Endodermal cell (in vitro differentiated cells): ENCODE results near the gene PRKCZ. TPM values are rescaled to one million over a fixed set of nuclear protein-coding genes. Genes with fewer than 3 reads are reported as not detected.

ENCODE experiments used
- DNase-seq: peaks from one replicate; pipeline ENCODE4 v3.0.0-alpha.2; 2017
- H3K27ac ChIP-seq: 2 replicates; pipeline ENCODE4 v1.5.1; 2013; ENCODE audit warnings: mild to moderate bottlenecking, low read depth, low read length, moderate library complexity
- H3K27me3 ChIP-seq: 2 replicates; pipeline ENCODE4 v1.6.1; 2013; ENCODE audit warnings: mild to moderate bottlenecking, low read length, moderate library complexity; ENCODE audit not compliant: insufficient read depth, control insufficient read depth, poor library complexity, severe bottlenecking
- H3K36me3 ChIP-seq: 2 replicates; pipeline ENCODE4 v1.7.0; 2013; ENCODE audit warnings: mild to moderate bottlenecking, low read length, moderate library complexity; ENCODE audit not compliant: control insufficient read depth, insufficient read depth
- H3K4me1 ChIP-seq: one replicate; pipeline ENCODE4 v1.7.0; 2013; ENCODE audit warnings: low read length; ENCODE audit not compliant: control insufficient read depth, insufficient read depth
- H3K4me3 ChIP-seq: 2 replicates; pipeline ENCODE4 v1.5.1; 2013; ENCODE audit warnings: mild to moderate bottlenecking, low read length, moderate library complexity
- H3K9ac ChIP-seq: 2 replicates; pipeline ENCODE4 v1.6.1; 2013; ENCODE audit warnings: mild to moderate bottlenecking, low read length, moderate library complexity; ENCODE audit not compliant: poor library complexity, severe bottlenecking; ENCODE audit errors: extremely low read depth
- H3K9me3 ChIP-seq: 2 replicates; pipeline ENCODE4 v1.6.1; 2013; ENCODE audit warnings: mild to moderate bottlenecking, low read length, moderate library complexity; ENCODE audit not compliant: control insufficient read depth
- H3K27ac Mint-ChIP-seq: 2 replicates; pipeline ENCODE4 v1.8.0; 2020; ENCODE audit warnings: mixed read lengths
- H3K27me3 Mint-ChIP-seq: 2 replicates; pipeline ENCODE4 v1.8.0; 2021; ENCODE audit warnings: mild to moderate bottlenecking, mixed read lengths; ENCODE audit not compliant: insufficient read depth
- H3K36me3 Mint-ChIP-seq: 2 replicates; pipeline ENCODE4 v1.8.0; 2020; ENCODE audit warnings: low read depth, mixed read lengths
- H3K4me1 Mint-ChIP-seq: 2 replicates; pipeline ENCODE4 v1.8.0; 2020; ENCODE audit warnings: mixed read lengths
- H3K4me3 Mint-ChIP-seq: 2 replicates; pipeline ENCODE4 v1.8.0; 2020; ENCODE audit warnings: mild to moderate bottlenecking, moderate library complexity, mixed read lengths
- H3K9me3 Mint-ChIP-seq: 2 replicates; pipeline ENCODE4 v1.8.0; 2020; ENCODE audit warnings: mild to moderate bottlenecking, mixed read lengths
- CTCF ChIP-seq: fragments of 200-600 bp; sonication (generic); conservative IDR thresholded peaks from 2 replicates; pipeline ENCODE4 v1.5.0; 2021; ENCODE audit warnings: antibody characterized with exemption, mild to moderate bottlenecking
- WGBS, 2 experiments: methylation state at CpG; one replicate each; pipeline versions ENCODE4 v1.1.5 to v1.1.7; 2013; ENCODE audit warnings: missing lambda C conversion rate in 2 of 2, mixed read lengths in 1 of 2; ENCODE audit not compliant: insufficient coverage in 1 of 2, insufficient read length in 1 of 2; 5-methylcytosine and 5-hydroxymethylcytosine counted together
- total RNA-seq, 2 donors: library from RNA; stranded (reverse); fragmentation: NEBNext Ultra II Directional in 1 of 2; extraction: Animal tissue kit (Norgen Biotek cat#: 25700) in 1 of 2; gene quantifications; 2 replicates in 1 of 2; 3 replicates in 1 of 2; pipeline ENCODE4 v1.2.1, GENCODE V29; 2021

PRKCZ gene
- total RNA-seq, 2 donors from 2014 or later: 49.9 to 68.5 TPM

GRCh38 chr1:2067393-2067792, 17.2 kb downstream of the PRKCZ start:
- TF ChIP-seq CTCF: no peak
- peaks cover 56% of the 10 kb centered on the region for H3K36me3 Mint-ChIP-seq
- H3K27me3 Mint-ChIP-seq: no peaks in the 10 kb centered on the region
- H3K36me3 ChIP-seq: peaks cover 12% of the 10 kb centered on the region
- no peak overlapping the region for H3K27ac Mint-ChIP-seq
- peaks cover 22% of the 10 kb centered on the region for H3K9me3 Mint-ChIP-seq
- H3K27me3 ChIP-seq: no peaks in the 10 kb centered on the region
- no peaks in the 10 kb centered on the region for H3K4me1 ChIP-seq
- H3K4me3 ChIP-seq: no peak overlapping the region
- H3K4me3 Mint-ChIP-seq: no peak overlapping the region
- DNase-seq: no peak
- H3K27ac ChIP-seq: no peak overlapping the region
- peaks cover 13% of the 10 kb centered on the region for H3K9me3 ChIP-seq
- H3K4me1 Mint-ChIP-seq: no peaks in the 10 kb centered on the region
- H3K9ac ChIP-seq: no peak overlapping the region
- 93 to 100% methylated on average over 7 to 21 of the region's 21 CpGs for WGBS, 2 experiments

GRCh38 chr1:2067981-2068380, 17.8 kb downstream of the PRKCZ start:
- TF ChIP-seq CTCF: no peak
- H3K27ac Mint-ChIP-seq: no peak overlapping the region

GRCh38 chr1:2068951-2069350, 18.7 kb downstream of the PRKCZ start:
- no peaks in the 10 kb centered on the region for H3K4me1 ChIP-seq
- Mint-ChIP-seq H3K36me3 (peaks cover 41% of the 10 kb centered on the region), H3K4me1 (no peaks in the 10 kb centered on the region), H3K27me3 (no peaks in the 10 kb centered on the region), H3K27ac (no peak overlapping the region), H3K4me3 (no peak overlapping the region), H3K9me3 (peaks cover 17% of the 10 kb centered on the region)
- H3K27ac ChIP-seq: no peak overlapping the region
- H3K9ac ChIP-seq: no peak overlapping the region
- no peak for TF ChIP-seq CTCF
- H3K27me3 ChIP-seq: no peaks in the 10 kb centered on the region
- no peak overlapping the region for H3K4me3 ChIP-seq
- no peak for DNase-seq
- peaks cover 11% of the 10 kb centered on the region for H3K9me3 ChIP-seq
- WGBS, 2 experiments: 93 to 100% methylated on average over 5 to 19 of the region's 19 CpGs
- peaks cover 11% of the 10 kb centered on the region for H3K36me3 ChIP-seq

More at GRCh38 chr1:2067981-2068380, 17.8 kb downstream of the PRKCZ start:
- Mint-ChIP-seq H3K4me1 (no peaks in the 10 kb centered on the region), H3K4me3 (no peak overlapping the region), H3K27me3 (no peaks in the 10 kb centered on the region), H3K9me3 (peaks cover 22% of the 10 kb centered on the region), H3K36me3 (peaks cover 51% of the 10 kb centered on the region)
- Histone ChIP-seq H3K4me1 (no peaks in the 10 kb centered on the region), H3K36me3 (peaks cover 12% of the 10 kb centered on the region), H3K9ac (no peak overlapping the region), H3K27ac (no peak overlapping the region), H3K9me3 (peaks cover 13% of the 10 kb centered on the region), H3K27me3 (no peaks in the 10 kb centered on the region), H3K4me3 (no peak overlapping the region)
- WGBS, 2 experiments: 90% methylated on average over 4 to 17 of the region's 17 CpGs
- DNase-seq: no peak
